GM19324 (cell line): ENCODE measurements around the gene TAS2R43.
"Not testable (repeated sequence)": the region's sequence is repeated elsewhere in the genome, so short reads cannot be mapped to it uniquely, and the experiment has no call there.

ENCODE experiments used
- ATAC-seq: cut with Tn5 transposase; IDR thresholded peaks from one replicate; pipeline ENCODE4 v1.9.1; 2021; ENCODE audit warnings: mild to moderate bottlenecking, moderate library complexity; ENCODE audit not compliant: unreplicated experiment, low FRiP score

TAS2R43 gene

GRCh38 chr12:11062194-11062593, 29.9 kb downstream of the TAS2R43 start, which contains the start of gene TAS2R46:
Gene TAS2R46 (minus strand): TSS chr12:11062294. CDS start chr12:11062294, 0 bp downstream.
- not testable (repeated sequence) for ATAC-seq

- no peak for ATAC-seq
Observed at GRCh38 chr12:11059784-11060183, 32.3 kb downstream of the TAS2R43 start.

GRCh38 chr12:11059041-11059440, 33.1 kb downstream of the TAS2R43 start:
- no peak for ATAC-seq

- ATAC-seq = no peak
Observed at GRCh38 chr12:11055306-11055705, 36.8 kb downstream of the TAS2R43 start.

- not testable (repeated sequence) for ATAC-seq
Observed at GRCh38 chr12:11049806-11050531, 42.1 kb downstream of the TAS2R43 start.

- not testable (repeated sequence) for ATAC-seq
Observed at GRCh38 chr12:11041366-11041765, 50.7 kb downstream of the TAS2R43 start.
